Panc1 (cell line): Measurements from ENCODE around the gene CHD6. TPM values are rescaled to one million over a fixed set of nuclear protein-coding genes. Genes with fewer than 3 reads are reported as not detected.

ENCODE experiments used
- ATAC-seq: fragments of 200-7000 bp; cut with Tn5 transposase; 2 replicates; pipeline ENCODE4 v1.9.1; 2020; ENCODE audit warnings: mild to moderate bottlenecking, moderate library complexity
- BruUV-seq: library from RNA; stranded (reverse); fragments of 400-500 nt; replicated peaks from 2 replicates; lab custom pipeline; 2021; lab: Mats Ljungman, UMichigan
- CTCF ChIA-PET: fragments of 300-600 bp; sonication (Branson Sonifier 250); formaldehyde crosslinking; loops from one replicate; lab custom pipeline; 2022; ENCODE audit warnings: antibody characterized with exemption; lab: Charles Lee
- POLR2A ChIA-PET: fragments of 300-600 bp; sonication (Branson Sonifier 250); formaldehyde crosslinking; loops from one replicate; lab custom pipeline; 2022; ENCODE audit warnings: antibody characterized with exemption; lab: Charles Lee
- DNase-seq: peaks from one replicate; pipeline ENCODE4 v3.0.0-alpha.2; 2010; ENCODE audit warnings: low read depth, low spot score
- H3K27ac ChIP-seq: 2 replicates; pipeline ENCODE4 v1.5.1; 2011; ENCODE audit warnings: mild to moderate bottlenecking, low read length, inconsistent platforms
- H3K27me3 ChIP-seq: fragments of 200-500 bp; sonication (Bioruptor generic); 2 replicates; pipeline ENCODE4 v1.6.0; 2014; ENCODE audit warnings: low read length, inconsistent platforms; ENCODE audit not compliant: control insufficient read depth, insufficient read depth
- H3K36me3 ChIP-seq: fragments of 200-500 bp; sonication (Bioruptor generic); 2 replicates; pipeline ENCODE4 v1.5.1; 2014; ENCODE audit warnings: inconsistent platforms, mild to moderate bottlenecking, low read length, moderate library complexity; ENCODE audit not compliant: control insufficient read depth, insufficient read depth
- H3K4me1 ChIP-seq: 2 replicates; pipeline ENCODE4 v1.5.1; 2011; ENCODE audit warnings: inconsistent platforms, mild to moderate bottlenecking, low read length, moderate library complexity; ENCODE audit not compliant: control insufficient read depth, insufficient read depth
- H3K4me3 ChIP-seq, 2 experiments: 2 replicates each; pipeline ENCODE4 v1.5.1; 2011 to 2012; ENCODE audit warnings: low read depth in 2 of 2, low read length in 2 of 2, mild to moderate bottlenecking in 2 of 2, inconsistent platforms in 1 of 2, moderate library complexity in 1 of 2
- H3K9me3 ChIP-seq: fragments of 200-500 bp; sonication (Bioruptor generic); 2 replicates; pipeline ENCODE4 v1.5.1; 2014; ENCODE audit warnings: low read depth, mild to moderate bottlenecking, inconsistent platforms, low read length, moderate library complexity; ENCODE audit not compliant: control insufficient read depth, insufficient read depth
- POLR2AphosphoS5 ChIP-seq: IDR thresholded peaks from 2 replicates; pipeline ENCODE4 v1.6.1; 2012; ENCODE audit warnings: mild to moderate bottlenecking, low read depth, low read length, moderate library complexity
- REST ChIP-seq, 2 experiments: IDR thresholded peaks; 2 replicates each; pipeline ENCODE4 v1.6.1; 2011 to 2012; ENCODE audit warnings: low read depth in 2 of 2, control low read depth in 1 of 2, low read length in 1 of 2, mild to moderate bottlenecking in 1 of 2, moderate library complexity in 1 of 2; ENCODE audit not compliant: insufficient read depth in 1 of 2
- SIN3A ChIP-seq: IDR thresholded peaks from 2 replicates; pipeline ENCODE4 v1.6.1; 2012; ENCODE audit warnings: low read depth, mild to moderate bottlenecking, low read length, moderate library complexity, borderline replicate concordance; ENCODE audit not compliant: insufficient read depth
- TCF7L2 ChIP-seq: IDR thresholded peaks from 2 replicates; pipeline ENCODE4 v1.6.1; 2011; ENCODE audit warnings: mild to moderate bottlenecking, low read depth, low read length, inconsistent platforms
- in situ Hi-C: cut with HindIII; loops from 2 replicates; pipeline ENCODE4 v1.10.0; 2016; ENCODE audit warnings: low sequenced_read_pairs, low pct_unique_long_range_greater_than_20kb
- intact Hi-C: fragments of 100-400 bp; cut with micrococcal nuclease; formaldehyde crosslinking; loops from one replicate; pipeline ENCODE4 v1.10.0; 2022; ENCODE audit not compliant: unreplicated experiment
- total RNA-seq: library from RNA; stranded (reverse); gene quantifications from one replicate; pipeline ENCODE4 v1.2.1, GENCODE V29; 2021; ENCODE audit not compliant: unreplicated experiment
- TF ChIP-seq, protein P1 (sequence below): fragments of 450-650 bp; IDR thresholded peaks from 2 replicates; pipeline ENCODE4 v1.5.1; 2017; ENCODE audit warnings: mild to moderate bottlenecking

CHD6 gene
- total RNA-seq, 1 experiment from 2014 or later, result 21.3 TPM

DNA sequence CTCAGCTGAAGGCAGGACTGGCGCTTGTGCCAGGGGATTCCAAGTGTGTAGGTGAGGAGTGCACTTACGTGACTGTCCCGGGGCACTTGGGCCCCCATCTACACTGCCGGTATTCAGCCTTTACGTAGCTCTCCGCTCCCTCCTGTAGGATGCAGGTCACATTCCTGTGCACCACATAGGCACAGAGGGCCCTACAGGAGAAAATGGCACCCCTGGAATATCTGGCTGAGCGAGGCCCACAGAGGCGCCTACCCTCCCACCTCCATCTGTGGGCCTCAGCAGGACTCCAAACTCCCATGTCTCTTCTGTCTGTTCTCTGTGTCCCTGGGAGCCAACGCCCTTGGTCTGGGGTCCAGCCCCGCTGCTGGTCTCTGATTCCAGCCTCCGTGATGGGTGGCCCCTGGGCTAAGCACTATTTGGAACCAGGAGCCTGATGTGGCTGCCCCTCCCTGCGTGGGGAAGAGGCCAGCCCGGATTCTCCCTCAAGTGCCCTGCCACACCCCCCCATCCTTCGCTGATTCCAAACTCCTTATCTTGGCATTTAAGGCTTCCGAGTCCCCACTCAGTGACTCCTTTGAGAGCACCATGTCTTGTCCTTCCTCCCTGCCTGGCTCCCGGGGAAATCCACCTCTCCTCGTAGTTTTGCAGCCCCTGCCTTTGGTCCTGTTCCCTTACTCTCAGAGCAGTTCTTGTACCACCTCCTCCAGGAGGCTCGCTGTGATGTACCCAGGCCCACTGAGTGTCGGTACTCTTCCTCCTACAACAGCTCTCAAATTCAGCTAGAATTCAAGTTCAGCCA lies 253.0 kb downstream of the CHD6 start:
- Histone ChIP-seq H3K4me1 (no peaks in the 10 kb centered on the region), H3K27ac (no peak overlapping the region), H3K9me3 (no peaks in the 10 kb centered on the region), H3K27me3 (no peaks in the 10 kb centered on the region; the same call in 1 of the 2 replicates), H3K36me3 (no peaks in the 10 kb centered on the region), H3K4me3 (no peak overlapping the region)
- intact Hi-C loops (no loop called here), in situ Hi-C loops (no loop called here)
- TF ChIP-seq TCF7L2, result no peak
- no peak for TF ChIP-seq REST (IDR thresholded peaks at IDR 0.05; ENCODE audit: insufficient read depth in 1 of 2, low read depth in 2 of 2, low read length in 1 of 2)
- TF ChIP-seq SIN3A, result no peak
- TF ChIP-seq, protein P1, sequence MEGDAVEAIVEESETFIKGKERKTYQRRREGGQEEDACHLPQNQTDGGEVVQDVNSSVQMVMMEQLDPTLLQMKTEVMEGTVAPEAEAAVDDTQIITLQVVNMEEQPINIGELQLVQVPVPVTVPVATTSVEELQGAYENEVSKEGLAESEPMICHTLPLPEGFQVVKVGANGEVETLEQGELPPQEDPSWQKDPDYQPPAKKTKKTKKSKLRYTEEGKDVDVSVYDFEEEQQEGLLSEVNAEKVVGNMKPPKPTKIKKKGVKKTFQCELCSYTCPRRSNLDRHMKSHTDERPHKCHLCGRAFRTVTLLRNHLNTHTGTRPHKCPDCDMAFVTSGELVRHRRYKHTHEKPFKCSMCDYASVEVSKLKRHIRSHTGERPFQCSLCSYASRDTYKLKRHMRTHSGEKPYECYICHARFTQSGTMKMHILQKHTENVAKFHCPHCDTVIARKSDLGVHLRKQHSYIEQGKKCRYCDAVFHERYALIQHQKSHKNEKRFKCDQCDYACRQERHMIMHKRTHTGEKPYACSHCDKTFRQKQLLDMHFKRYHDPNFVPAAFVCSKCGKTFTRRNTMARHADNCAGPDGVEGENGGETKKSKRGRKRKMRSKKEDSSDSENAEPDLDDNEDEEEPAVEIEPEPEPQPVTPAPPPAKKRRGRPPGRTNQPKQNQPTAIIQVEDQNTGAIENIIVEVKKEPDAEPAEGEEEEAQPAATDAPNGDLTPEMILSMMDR, result no peak
- TF ChIP-seq POLR2AphosphoS5, result no peak
- ChIA-PET POLR2A (no interaction called here), CTCF (no interaction called here)
- BruUV-seq, result no TSS peak
- ATAC-seq (no peak), DNase-seq (no peak)

DNA sequence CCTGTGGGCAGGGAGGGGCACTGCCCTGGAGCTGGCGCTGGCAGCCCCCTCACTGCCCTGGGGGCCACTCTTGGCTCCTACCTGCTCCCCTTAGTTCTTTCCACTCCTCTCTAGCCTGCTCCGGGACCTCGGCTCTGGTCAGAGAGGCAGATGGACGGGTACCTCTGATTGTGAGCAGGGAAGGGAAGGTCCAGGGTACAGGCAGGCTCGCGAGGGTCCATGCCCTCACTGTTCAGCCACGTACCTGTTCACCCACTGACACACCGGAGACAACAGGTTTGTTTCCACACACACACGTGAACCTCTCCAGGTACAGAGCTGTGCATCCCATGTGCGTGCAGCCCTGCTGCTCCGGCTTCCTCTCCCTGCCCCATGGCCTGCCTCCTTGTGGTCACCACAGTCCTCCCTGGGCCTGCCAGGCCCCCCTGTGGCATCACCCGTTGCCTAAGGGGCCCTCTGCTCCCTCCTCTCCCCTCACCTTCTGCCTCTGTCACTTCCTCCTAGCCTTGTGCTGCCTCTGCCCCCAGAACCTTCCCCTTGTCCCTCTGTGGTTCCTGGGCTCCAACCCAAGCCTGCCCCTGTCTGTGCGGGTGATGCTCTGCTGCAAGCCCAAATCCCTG lies 253.8 kb downstream of the CHD6 start:
- no TSS peak for BruUV-seq
- TF ChIP-seq REST (IDR thresholded peaks at IDR 0.05; ENCODE audit: insufficient read depth in 1 of 2, low read depth in 2 of 2, low read length in 1 of 2) (no peak), TCF7L2 (no peak), SIN3A (no peak), POLR2AphosphoS5 (no peak)
- TF ChIP-seq, protein P1, result no peak
- H3K4me1 ChIP-seq, result no peaks in the 10 kb centered on the region
- ChIA-PET CTCF (no interaction called here), POLR2A (no interaction called here)
- DNase-seq, result no peak
- no peak overlapping the region for H3K4me3 ChIP-seq
- no peak overlapping the region for H3K27ac ChIP-seq
- no peaks in the 10 kb centered on the region; the same call in 1 of the 2 replicates for H3K27me3 ChIP-seq
- H3K36me3 ChIP-seq, result no peaks in the 10 kb centered on the region
- in situ Hi-C loops, result no loop called here
- intact Hi-C loops, result no loop called here
- no peaks in the 10 kb centered on the region for H3K9me3 ChIP-seq
- 0 out of 2 replicates have a peak, but pooled peaks have one; percentile 3 for ATAC-seq
